ENCODE measurements around the gene LRBA.

The LRBA gene

DNA sequence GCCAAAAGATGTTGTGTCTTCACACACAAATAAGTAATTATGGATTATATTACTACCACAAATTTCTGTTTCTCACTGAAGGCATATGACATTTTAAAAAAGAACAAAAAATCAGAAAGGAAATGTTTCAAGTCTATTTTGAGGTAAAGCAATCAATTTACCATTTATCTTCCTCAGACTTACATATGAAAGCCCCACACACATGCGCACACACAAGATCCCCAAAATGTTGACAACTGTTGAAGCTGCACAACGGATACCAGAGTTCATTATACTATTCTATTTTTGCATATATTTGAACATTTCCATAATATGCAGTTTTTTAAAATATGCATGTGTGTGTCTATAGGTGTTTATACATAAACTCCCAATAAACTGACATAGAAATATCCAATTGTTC is 2.7 kb downstream of the LRBA start:
- H3K14ac ChIP-seq (ENCODE audit: low read length) = no peak overlapping the region
- H3K36me3 ChIP-seq (replicated peaks in 1 of 2; ENCODE audit: control insufficient read depth in 2 of 2, insufficient read depth in 2 of 2, low read length in 2 of 2) = peaks cover 0 to 7% of the 10 kb centered on the region in 2 donors
- no peak overlapping the region for H3K4ac ChIP-seq (ENCODE audit: low read length)
- H3K79me1 ChIP-seq (ENCODE audit: low read depth, low read length) = no peaks in the 10 kb centered on the region
- no peak overlapping the region for H2AFZ ChIP-seq (ENCODE audit: low read length)
- no peak overlapping the region for H2BK5ac ChIP-seq (ENCODE audit: low read length)
- H3K9me3 ChIP-seq (replicated peaks in 1 of 2; ENCODE audit: control insufficient read depth in 2 of 2, insufficient read depth in 1 of 2, low read depth in 1 of 2, low read length in 2 of 2) = no peaks in the 10 kb centered on the region
- H2AK5ac ChIP-seq (ENCODE audit: low read depth, low read length) = no peak overlapping the region
- no peak overlapping the region for H3K4me3 ChIP-seq (ENCODE audit: low read length in 2 of 2)
- H2BK120ac ChIP-seq (ENCODE audit: low read depth, low read length) = no peak overlapping the region
- H4K8ac ChIP-seq (ENCODE audit: low read depth, low read length) = no peak overlapping the region
- no peak overlapping the region for H2BK12ac ChIP-seq (ENCODE audit: low read length)
- H4K91ac ChIP-seq (ENCODE audit: low read depth, low read length, poor library complexity) = no peak overlapping the region
- no peak overlapping the region for H2BK15ac ChIP-seq (ENCODE audit: low read length)
- WGBS, 2 donors (ENCODE audit: extremely low coverage in 2 of 2, insufficient read length in 2 of 2, insufficient replicate concordance in 1 of 2) = no CpG with 5 or more reads among the region's 2 CpGs
- no peak for DNase-seq (ENCODE audit: low spot score)
- no peak overlapping the region for H3K23ac ChIP-seq (ENCODE audit: low read depth, low read length, poor library complexity)
- no peak overlapping the region for H3K9ac ChIP-seq (ENCODE audit: low read depth, low read length, poor library complexity)
- H3K27ac ChIP-seq (replicated peaks; ENCODE audit: low read length) = no peak overlapping the region
- no peak overlapping the region for H3K18ac ChIP-seq (ENCODE audit: low read length)
- H3K27me3 ChIP-seq (ENCODE audit: control insufficient read depth in 3 of 3, insufficient read depth in 3 of 3, low read depth in 1 of 3, low read length in 3 of 3) = no peaks in the 10 kb centered on the region
- H3K4me1 ChIP-seq (ENCODE audit: control insufficient read depth in 2 of 2, insufficient read depth in 1 of 2, low read depth in 1 of 2, low read length in 2 of 2) = peaks cover 0 to 4% of the 10 kb centered on the region in 2 donors
- no peak overlapping the region for H3K4me2 ChIP-seq (ENCODE audit: insufficient read depth, low read length, poor library complexity, severe bottlenecking)

GRCh38 chr4:151004222-151004621 is 10.9 kb downstream of the LRBA start:
- WGBS, 2 donors (ENCODE audit: extremely low coverage in 2 of 2, insufficient read length in 2 of 2, insufficient replicate concordance in 1 of 2) = no CpG with 5 or more reads among the region's 5 CpGs
- peaks cover 0 to 2% of the 10 kb centered on the region in 2 donors for H3K4me1 ChIP-seq (ENCODE audit: control insufficient read depth in 2 of 2, insufficient read depth in 1 of 2, low read depth in 1 of 2, low read length in 2 of 2)

DNA sequence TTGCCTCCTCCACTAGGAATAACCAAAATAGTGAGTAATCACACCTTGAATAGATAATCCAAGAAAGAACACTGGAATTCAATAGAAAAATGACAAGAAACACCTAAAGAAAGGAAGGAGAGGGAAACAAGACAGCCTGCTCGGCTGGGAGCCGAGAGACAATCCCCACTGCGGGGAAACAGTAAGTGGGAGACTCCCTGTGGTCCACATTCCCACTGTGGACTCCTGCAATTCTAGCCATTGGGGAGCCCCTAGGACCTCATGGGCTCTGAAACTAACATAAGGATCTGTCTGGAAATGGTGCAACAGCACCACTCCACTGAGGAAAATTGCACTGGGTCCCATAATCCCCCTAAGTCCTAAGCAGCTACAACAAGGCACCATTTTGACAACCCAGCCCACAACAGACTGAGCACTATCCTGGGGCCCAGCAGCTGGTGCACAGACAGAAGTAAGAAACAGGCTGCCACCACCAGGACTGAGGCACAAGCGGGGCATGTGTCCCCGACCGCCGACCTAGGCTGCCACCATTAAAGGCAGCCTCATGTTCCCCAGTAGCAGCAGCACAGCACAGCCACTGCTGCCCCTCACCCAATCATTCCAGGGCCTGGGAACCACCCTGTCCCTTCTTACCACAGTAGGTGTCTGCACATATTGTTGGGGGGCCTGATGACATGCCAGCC is 14.2 kb downstream of the LRBA start:
- no peak overlapping the region for H2BK15ac ChIP-seq (ENCODE audit: low read length)
- H2BK5ac ChIP-seq (ENCODE audit: low read length) = no peak overlapping the region
- H3K4ac ChIP-seq (ENCODE audit: low read length) = no peak overlapping the region
- no CpG with 5 or more reads among the region's 7 CpGs for WGBS, 2 donors (ENCODE audit: extremely low coverage in 2 of 2, insufficient read length in 2 of 2, insufficient replicate concordance in 1 of 2)
- no peaks in the 10 kb centered on the region for H3K27me3 ChIP-seq (ENCODE audit: control insufficient read depth in 3 of 3, insufficient read depth in 3 of 3, low read depth in 1 of 3, low read length in 3 of 3)
- H3K4me2 ChIP-seq (ENCODE audit: insufficient read depth, low read length, poor library complexity, severe bottlenecking) = no peak overlapping the region
- no peak overlapping the region for H3K4me3 ChIP-seq (ENCODE audit: low read length in 2 of 2)
- H3K9ac ChIP-seq (ENCODE audit: low read depth, low read length, poor library complexity) = no peak overlapping the region
- no peak overlapping the region for H2BK12ac ChIP-seq (ENCODE audit: low read length)
- H3K36me3 ChIP-seq (replicated peaks in 1 of 2; ENCODE audit: control insufficient read depth in 2 of 2, insufficient read depth in 2 of 2, low read length in 2 of 2) = no peaks in the 10 kb centered on the region
- no peak overlapping the region for H2BK120ac ChIP-seq (ENCODE audit: low read depth, low read length)
- no peak overlapping the region for H4K8ac ChIP-seq (ENCODE audit: low read depth, low read length)
- no peak overlapping the region for H3K27ac ChIP-seq (replicated peaks; ENCODE audit: low read length)
- H3K18ac ChIP-seq (ENCODE audit: low read length) = peak overlapping the region; percentile 3
- H3K14ac ChIP-seq (ENCODE audit: low read length) = no peak overlapping the region
- no peaks in the 10 kb centered on the region for H3K9me3 ChIP-seq (replicated peaks in 1 of 2; ENCODE audit: control insufficient read depth in 2 of 2, insufficient read depth in 1 of 2, low read depth in 1 of 2, low read length in 2 of 2)
- H2AK5ac ChIP-seq (ENCODE audit: low read depth, low read length) = no peak overlapping the region
- H4K91ac ChIP-seq (ENCODE audit: low read depth, low read length, poor library complexity) = no peak overlapping the region
- peak overlapping the region; percentile 25 for H3K23ac ChIP-seq (ENCODE audit: low read depth, low read length, poor library complexity)
- H2AFZ ChIP-seq (ENCODE audit: low read length) = no peak overlapping the region
- peaks cover 0 to 2% of the 10 kb centered on the region in 2 donors for H3K4me1 ChIP-seq (ENCODE audit: control insufficient read depth in 2 of 2, insufficient read depth in 1 of 2, low read depth in 1 of 2, low read length in 2 of 2)
- H3K79me1 ChIP-seq (ENCODE audit: low read depth, low read length) = peaks cover 5% of the 10 kb centered on the region
- DNase-seq (ENCODE audit: low spot score) = no peak

More at GRCh38 chr4:151004222-151004621, 10.9 kb downstream of the LRBA start:
- Histone ChIP-seq H2AFZ (ENCODE audit: low read length) (no peak overlapping the region), H3K27me3 (ENCODE audit: control insufficient read depth in 3 of 3, insufficient read depth in 3 of 3, low read depth in 1 of 3, low read length in 3 of 3) (no peaks in the 10 kb centered on the region), H3K79me1 (ENCODE audit: low read depth, low read length) (peaks cover 5% of the 10 kb centered on the region), H3K23ac (ENCODE audit: low read depth, low read length, poor library complexity) (no peak overlapping the region), H3K14ac (ENCODE audit: low read length) (no peak overlapping the region), H2BK15ac (ENCODE audit: low read length) (no peak overlapping the region), H2BK12ac (ENCODE audit: low read length) (no peak overlapping the region), H3K9me3 (replicated peaks in 1 of 2; ENCODE audit: control insufficient read depth in 2 of 2, insufficient read depth in 1 of 2, low read depth in 1 of 2, low read length in 2 of 2) (no peaks in the 10 kb centered on the region), H3K4me2 (ENCODE audit: insufficient read depth, low read length, poor library complexity, severe bottlenecking) (no peak overlapping the region), H3K36me3 (replicated peaks in 1 of 2; ENCODE audit: control insufficient read depth in 2 of 2, insufficient read depth in 2 of 2, low read length in 2 of 2) (no peaks in the 10 kb centered on the region), H3K4ac (ENCODE audit: low read length) (no peak overlapping the region), H3K27ac (replicated peaks; ENCODE audit: low read length) (no peak overlapping the region), H4K91ac (ENCODE audit: low read depth, low read length, poor library complexity) (no peak overlapping the region), H3K9ac (ENCODE audit: low read depth, low read length, poor library complexity) (no peak overlapping the region), H2BK5ac (ENCODE audit: low read length) (no peak overlapping the region), H2BK120ac (ENCODE audit: low read depth, low read length) (no peak overlapping the region), H3K4me3 (ENCODE audit: low read length in 2 of 2) (no peak overlapping the region), H4K8ac (ENCODE audit: low read depth, low read length) (no peak overlapping the region), H2AK5ac (ENCODE audit: low read depth, low read length) (no peak overlapping the region), H3K18ac (ENCODE audit: low read length) (no peak overlapping the region)
- no peak for DNase-seq (ENCODE audit: low spot score)

- Histone ChIP-seq H2AK5ac (ENCODE audit: low read depth, low read length) (no peak overlapping the region), H3K4ac (ENCODE audit: low read length) (no peak overlapping the region), H2BK15ac (ENCODE audit: low read length) (no peak overlapping the region), H3K79me1 (ENCODE audit: low read depth, low read length) (peaks cover 5% of the 10 kb centered on the region), H4K8ac (ENCODE audit: low read depth, low read length) (no peak overlapping the region), H2BK120ac (ENCODE audit: low read depth, low read length) (no peak overlapping the region), H3K9ac (ENCODE audit: low read depth, low read length, poor library complexity) (no peak overlapping the region), H3K4me2 (ENCODE audit: insufficient read depth, low read length, poor library complexity, severe bottlenecking) (no peak overlapping the region), H3K14ac (ENCODE audit: low read length) (no peak overlapping the region), H3K4me1 (ENCODE audit: control insufficient read depth in 2 of 2, insufficient read depth in 1 of 2, low read depth in 1 of 2, low read length in 2 of 2) (peaks cover 0 to 2% of the 10 kb centered on the region in 2 donors), H3K18ac (ENCODE audit: low read length) (no peak overlapping the region), H3K36me3 (replicated peaks in 1 of 2; ENCODE audit: control insufficient read depth in 2 of 2, insufficient read depth in 2 of 2, low read length in 2 of 2) (no peaks in the 10 kb centered on the region), H2BK5ac (ENCODE audit: low read length) (no peak overlapping the region), H3K23ac (ENCODE audit: low read depth, low read length, poor library complexity) (no peak overlapping the region), H3K4me3 (ENCODE audit: low read length in 2 of 2) (no peak overlapping the region), H4K91ac (ENCODE audit: low read depth, low read length, poor library complexity) (no peak overlapping the region), H2AFZ (ENCODE audit: low read length) (no peak overlapping the region), H3K27me3 (ENCODE audit: control insufficient read depth in 3 of 3, insufficient read depth in 3 of 3, low read depth in 1 of 3, low read length in 3 of 3) (no peaks in the 10 kb centered on the region), H2BK12ac (ENCODE audit: low read length) (no peak overlapping the region), H3K9me3 (replicated peaks in 1 of 2; ENCODE audit: control insufficient read depth in 2 of 2, insufficient read depth in 1 of 2, low read depth in 1 of 2, low read length in 2 of 2) (no peaks in the 10 kb centered on the region), H3K27ac (replicated peaks; ENCODE audit: low read length) (no peak overlapping the region)
- DNase-seq (ENCODE audit: low spot score) = no peak
- no CpG with 5 or more reads among the region's 1 CpG for WGBS, 2 donors (ENCODE audit: extremely low coverage in 2 of 2, insufficient read length in 2 of 2, insufficient replicate concordance in 1 of 2)
These were observed 16.0 kb downstream of the LRBA start for GRCh38 chr4:150999086-150999485.
